Measurements from ENCODE around the gene BTBD9.
"Not testable (repeated sequence)": the region's sequence is repeated elsewhere in the genome, so short reads cannot be mapped to it uniquely, and the experiment has no call there.

BTBD9 gene

DNA sequence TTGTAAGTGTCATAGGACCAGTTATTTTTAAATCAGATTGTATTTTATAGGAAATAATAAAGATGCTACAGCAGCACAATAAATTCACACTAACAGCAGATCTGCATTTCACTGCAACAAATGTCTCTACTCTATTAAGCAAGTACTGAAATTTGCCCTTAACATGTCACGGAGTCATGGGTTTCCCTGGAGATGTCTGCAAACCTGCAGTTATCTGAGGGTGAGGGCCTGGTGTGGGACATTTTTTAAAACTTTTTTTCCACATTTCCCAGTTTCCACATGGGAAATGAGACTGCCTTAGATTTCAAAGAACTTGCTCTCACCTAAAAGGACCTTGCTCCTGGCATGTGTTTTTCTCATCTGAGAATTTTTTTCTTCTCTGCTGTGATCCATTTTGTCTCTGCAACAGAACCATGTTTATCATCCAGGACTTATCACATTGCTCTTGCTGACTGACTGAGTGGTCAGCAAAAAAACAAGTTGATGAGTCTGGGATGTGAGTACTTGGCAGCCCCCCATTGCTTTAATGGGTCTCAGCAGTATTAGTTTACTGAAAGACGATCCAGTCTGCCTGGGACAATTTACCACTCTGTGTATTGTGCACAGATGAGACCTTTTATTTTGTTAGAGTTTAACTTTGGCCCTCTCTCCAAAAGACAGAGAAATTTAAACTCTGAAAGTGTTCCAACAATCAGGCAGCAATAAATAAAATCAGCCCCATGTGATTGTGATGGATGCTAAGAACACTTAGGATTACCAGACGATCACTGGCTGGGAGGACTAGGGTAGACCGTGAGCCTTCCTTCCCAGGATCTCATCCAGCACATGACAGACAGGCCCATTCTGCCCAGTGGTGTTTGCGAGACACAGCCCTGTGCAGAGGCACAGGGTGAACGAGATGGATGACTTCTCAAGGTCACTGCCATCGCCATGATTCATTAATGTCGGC, 268.8 kb downstream of the BTBD9 start:
- no peak for DNase-seq

DNA sequence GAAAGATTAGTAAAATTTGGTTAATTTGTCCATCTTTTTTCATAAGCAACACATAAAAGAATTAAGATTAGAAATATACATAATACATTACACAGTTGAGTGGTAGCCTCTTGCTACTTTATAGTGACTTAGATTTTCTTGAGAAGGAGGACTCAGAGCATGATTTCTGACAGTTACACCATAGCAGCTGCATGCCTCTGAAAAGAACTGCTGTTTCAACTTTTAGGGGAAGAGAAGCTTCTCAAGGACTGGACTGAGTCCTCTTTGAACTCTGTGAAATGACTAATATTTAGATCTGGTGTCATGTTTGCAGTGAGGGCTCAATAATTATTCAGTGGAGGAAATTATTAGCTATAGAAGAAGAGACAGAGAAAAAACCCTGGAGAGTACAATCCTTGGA, 272.5 kb downstream of the BTBD9 start:
- no peak for DNase-seq

DNA sequence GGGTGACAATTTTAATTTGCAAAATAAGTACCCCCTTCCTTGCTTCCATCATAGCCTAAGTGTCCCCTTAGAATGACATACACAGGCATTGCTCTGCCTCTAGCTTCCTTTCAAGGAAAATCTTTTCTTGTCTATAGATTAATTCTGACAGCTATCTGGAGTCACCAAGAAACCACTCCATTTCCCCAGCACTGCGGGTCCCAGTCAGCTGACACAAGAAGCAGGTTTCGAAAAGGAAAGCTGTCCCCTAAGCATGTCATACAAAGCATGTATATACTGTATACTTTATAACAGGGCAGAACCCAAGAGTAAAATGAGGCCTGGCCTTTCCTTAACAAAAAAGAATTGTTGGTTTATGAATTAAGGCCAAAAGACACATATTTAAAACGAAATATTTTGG, 273.5 kb downstream of the BTBD9 start:
- no peak for DNase-seq

DNA sequence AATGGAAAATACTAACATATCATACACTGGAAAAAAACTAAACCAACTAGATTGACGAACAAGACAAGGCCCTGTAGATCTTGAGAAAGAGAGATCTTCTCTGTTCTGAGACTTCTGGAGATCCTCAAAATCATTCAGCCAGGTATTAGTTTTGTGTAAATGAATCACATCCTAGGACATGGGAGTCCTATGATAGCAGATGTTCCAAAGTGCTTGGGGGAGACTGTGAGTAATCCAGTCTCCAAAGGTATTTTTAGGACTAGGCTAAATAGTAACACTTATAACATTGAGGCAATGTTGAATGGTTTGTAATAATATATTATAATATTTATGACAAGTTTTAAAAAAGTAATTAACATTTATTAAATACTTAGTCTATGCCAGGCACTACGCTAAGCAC, 275.0 kb downstream of the BTBD9 start:
- DNase-seq: no peak

DNA sequence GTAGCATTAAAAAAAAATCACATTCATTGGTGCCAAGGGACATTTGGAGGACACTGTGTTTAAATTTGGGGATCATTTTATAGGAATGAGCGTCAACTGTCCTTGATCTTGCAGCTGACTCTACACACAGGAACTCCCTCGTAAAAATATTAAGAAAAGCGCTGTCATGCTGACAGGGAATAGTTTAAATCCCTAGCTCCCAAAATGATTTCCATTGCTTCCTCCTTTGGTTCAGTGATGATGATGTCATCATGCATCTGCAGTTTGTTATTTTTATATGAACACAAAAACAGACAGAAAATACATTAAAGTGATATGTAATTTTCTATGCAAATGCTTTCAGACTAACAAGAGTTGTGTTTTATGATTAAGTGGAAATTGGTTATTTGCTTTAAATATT, 275.6 kb downstream of the BTBD9 start:
- no peak for DNase-seq

DNA sequence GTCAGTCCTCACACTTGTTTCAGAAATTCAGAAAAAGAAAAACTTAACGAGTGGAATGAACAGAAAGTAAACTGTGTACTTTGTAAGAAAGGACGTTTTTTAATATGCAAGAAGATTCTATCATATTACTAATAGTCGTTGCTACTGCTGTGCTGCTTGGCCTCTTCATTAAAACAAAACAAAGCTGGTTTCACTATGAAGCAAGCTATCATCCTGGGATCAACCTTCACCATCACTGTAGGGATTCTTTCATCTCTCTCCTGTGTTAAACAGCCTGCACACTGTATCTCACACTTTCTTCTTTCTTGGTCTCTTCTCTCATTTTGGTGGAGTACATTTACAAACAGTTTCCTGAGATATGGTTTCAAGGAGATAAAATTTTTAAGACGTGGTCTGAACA, 284.2 kb downstream of the BTBD9 start:
- DNase-seq: no peak

DNA sequence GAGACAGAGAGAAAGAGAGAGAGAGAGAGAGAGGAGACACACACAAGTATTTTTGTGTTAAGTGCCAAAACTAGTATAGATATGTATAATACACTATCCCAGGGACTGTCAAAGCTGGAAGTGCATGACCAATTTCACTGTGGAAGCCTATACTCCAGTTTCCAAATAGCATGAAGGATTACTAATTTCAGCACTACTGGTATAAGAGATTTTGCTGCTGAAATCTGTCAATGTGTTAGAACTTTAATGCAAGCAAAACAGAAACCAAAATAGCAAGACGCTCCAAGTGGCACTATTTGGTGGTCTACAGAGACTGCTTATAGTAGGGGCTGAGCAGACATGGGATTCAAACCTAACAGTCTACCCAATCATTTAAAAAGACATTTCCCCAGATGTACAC, 284.8 kb downstream of the BTBD9 start:
- no peak for DNase-seq

DNA sequence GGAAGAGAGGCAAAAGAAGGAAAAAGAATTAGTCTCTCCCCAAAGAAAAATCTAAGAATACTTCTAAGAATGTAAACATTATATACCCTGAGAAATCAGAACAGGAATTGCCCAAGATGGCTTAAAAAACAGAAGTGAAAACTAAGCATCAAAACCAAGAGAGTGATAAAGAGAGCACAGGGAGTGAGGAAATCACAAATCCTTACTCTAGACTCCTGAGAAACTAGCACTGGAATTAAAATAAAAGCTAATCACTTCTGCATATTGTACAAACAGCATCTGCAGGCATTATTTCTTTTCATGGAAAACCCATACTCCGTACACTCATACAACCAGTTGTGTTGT, 285.7 kb downstream of the BTBD9 start:
- no peak for DNase-seq

DNA sequence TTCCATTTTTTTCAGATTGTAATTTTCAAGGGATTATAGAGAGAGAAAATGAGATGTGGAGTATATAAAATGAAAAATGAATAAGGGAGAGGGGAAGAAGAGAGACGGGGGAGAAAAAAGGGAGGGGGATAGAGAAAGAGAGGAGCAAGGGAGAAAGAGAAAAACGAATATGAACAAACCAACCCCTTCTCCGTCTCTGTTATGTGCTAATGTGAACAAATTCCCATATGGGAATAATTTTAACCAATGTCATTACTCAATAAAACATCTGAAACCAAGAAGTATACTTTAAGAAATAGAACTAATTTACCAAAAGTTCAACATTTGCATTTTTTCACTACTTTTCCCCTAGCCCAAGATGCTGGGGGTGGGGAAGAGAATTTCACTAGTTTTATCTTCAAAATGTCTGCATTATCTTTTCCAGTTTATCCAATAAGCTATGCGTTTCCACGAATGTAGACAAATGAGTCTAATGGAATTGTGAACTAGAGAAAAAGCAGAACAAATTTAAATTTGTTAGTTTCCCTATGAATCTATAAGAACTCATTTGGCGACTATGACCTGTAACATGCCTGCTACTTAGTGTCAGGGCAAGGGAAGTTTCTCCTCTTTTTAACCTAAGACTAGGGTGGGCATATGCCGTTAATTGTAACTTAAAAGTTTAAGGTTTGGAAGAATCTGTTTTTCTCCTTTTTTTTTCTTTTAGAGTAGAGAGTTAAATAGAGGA, 286.3 kb downstream of the BTBD9 start:
- no peak for DNase-seq

DNA sequence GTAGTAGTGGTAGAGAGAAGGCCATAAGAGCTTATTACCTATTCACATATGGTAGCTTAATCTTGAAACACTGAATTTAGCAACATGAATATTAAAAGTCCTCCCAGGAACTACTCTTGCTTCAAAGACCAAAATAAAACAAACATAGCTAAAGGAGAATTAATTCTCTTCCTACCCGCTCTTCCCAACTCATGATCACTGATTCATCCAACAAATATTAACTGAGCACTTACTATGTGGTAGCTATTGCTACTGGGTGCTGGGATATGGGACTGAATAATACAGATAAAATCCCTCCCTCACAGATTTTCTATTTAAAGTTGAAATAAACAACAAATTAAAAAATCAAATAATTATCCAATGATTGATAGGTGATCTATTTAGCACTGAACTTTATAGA, 287.1 kb downstream of the BTBD9 start:
- no peak for DNase-seq

DNA sequence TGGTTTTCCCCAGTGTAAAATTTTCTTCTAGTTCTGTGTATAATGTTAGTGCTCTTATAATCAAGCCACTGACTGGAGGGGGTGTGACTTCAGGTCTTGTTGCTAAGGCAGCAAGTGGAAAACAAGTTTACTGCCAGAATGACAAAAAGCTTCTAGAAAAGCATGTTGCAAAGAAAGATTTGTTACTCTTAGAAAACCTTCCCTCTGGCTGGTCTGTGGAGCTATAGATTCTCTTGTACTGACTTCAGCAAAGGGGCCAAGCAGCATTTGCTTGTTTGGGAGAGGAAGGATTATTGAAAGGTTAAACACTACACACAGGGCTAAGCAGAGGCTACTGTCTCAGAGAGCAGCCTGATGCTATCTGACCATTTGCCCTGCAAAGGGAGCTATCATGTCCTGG, 288.8 kb downstream of the BTBD9 start:
- no peak for DNase-seq

DNA sequence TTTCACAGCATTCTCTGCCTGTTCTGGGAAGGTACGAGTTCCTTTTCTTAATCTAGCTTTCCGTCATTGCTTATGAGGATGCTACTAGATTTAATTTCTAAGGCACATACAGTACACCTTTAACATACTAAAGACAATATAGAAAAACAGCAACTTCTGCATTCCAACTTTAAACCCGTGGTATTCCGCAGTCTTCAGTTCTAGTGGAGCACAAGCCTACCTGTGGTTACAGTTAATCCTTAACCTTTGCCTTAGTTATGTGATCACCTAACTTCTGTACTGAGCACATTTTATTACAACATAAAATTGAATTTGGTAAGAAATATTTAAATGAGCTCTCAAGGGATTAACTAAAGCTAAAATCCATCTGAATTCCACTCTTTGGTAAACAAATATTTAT, 289.5 kb downstream of the BTBD9 start:
- no peak for DNase-seq

DNA sequence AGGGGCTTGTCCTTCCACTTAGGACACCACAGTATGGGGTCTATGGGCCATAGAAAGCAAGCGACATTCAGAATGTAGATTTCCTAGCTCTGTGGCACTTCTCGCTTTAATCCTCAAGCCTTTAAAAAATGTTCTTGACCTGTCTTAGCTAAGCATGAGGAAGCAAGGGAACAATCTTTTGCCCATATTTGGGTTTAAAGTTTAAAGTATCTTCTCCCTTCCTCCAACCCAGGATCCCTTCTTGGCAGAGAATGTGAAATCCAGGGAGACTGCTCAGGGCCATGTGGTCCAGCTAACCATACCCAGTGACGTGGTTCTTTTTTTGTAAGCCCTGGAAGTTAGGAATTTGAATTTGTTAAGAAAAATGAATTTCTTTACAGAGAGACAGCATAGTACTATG, 289.9 kb downstream of the BTBD9 start:
- no peak for DNase-seq

DNA sequence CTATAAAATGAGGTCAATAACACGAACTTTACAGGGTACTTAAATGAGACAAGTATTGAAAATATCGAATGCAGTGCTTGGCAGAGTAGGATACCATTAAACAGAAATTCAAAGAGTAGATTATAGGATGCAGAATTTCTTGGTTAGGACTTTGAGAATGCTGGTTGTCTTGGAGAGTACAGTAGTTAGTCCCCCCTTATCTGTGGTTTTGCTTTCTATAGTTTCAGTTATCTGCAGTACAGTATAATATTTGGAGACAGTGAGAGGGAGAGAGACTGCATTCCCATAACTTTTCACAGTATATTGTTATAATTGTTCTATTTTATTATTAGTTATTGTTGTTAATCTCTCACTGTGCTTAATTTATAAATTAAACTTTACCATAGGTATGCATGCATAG, 290.5 kb downstream of the BTBD9 start:
- no peak for DNase-seq

DNA sequence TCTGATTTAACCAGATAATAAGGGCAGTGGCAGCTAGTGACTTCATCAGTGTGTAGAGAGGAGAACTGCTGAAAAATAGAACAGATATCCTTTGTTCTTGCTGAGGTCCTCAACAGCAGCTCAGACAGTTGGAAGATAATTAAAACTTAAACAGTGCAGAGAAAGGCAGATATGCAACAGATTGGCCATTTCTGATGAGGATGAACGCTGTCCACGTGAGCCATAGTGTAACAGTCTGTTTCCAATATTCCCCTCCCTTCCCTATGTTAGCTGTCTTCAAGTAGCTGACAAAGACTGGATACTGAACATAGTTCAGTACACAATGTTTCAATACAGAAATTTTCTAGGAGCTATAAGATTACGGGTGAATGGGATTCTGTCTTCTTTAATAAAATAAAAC, 291.4 kb downstream of the BTBD9 start:
- DNase-seq: no peak

DNA sequence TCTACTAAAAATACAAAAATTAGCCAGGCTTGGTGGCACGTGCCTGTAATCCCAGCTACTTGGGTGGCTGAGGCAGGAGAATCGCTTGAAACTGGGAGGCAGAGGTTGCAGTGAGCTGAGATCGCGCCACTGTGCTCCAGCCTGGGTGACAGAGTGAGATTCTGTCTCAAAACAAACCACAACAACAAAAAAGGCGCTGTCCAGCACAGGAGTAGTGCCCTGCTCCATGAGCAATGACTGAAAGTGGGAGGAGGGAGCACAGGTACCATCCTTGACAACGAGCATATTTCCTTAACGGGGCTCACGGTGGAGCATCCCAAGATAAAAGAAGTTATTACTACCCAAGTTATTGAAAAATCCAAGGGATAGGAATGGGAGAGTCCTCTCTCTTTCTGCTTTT, 291.9 kb downstream of the BTBD9 start:
- not testable (repeated sequence) for DNase-seq

DNA sequence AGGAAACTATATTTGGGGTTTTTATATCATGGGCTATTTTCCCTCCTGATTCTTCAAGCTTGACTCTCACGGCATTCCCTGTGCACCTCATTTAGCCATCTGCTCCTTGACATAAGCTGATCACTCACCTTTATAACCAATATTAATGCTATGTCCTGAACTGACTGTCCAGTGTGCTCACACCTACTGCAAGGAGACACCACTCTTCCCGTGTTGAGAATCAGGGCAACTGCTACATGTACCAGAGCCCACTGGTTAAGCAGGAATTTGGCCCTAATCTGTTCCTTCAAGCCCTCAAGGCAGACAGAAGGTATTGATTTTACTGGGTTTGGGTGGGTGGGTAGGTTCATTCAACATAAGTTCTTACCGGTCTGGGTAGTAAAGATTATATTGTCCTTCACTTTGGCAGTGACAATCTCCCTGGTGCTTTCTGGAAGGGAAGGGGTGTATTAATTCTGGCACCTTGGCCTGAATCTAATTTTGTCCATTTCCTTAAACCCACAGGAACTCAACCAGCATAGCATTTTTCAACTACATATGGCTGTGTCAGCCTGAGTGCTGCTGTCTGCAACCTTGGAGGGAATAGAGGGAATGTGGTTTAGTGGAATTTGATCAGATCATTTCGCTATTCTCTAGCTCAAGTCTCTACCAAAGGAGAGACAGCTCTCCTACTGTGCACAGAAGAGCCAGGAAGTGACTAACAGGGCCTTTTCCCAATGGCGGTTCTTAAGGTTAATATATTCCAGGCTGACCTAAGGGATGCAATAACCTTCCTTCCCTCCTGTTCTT, 293.2 kb downstream of the BTBD9 start:
- DNase-seq: no peak

DNA sequence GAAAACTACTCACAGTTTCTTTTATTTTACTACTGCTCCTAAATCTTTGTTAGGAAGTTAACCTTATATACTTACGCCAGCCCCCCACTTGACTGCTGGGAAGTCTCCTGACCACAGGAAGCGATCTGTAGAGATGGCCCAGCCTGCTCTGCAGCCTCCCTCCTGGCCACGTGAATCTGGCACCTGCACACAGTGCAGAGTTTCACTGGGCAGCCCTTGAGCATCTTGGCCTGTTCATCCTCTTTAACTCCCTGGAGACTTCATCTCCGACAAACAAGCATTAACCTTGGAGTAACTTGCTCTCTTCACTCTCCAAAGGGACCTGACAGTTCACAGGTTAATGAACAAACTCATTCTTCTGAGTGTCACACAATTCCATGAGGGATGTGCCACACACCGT, 294.1 kb downstream of the BTBD9 start:
- DNase-seq: no peak

DNA sequence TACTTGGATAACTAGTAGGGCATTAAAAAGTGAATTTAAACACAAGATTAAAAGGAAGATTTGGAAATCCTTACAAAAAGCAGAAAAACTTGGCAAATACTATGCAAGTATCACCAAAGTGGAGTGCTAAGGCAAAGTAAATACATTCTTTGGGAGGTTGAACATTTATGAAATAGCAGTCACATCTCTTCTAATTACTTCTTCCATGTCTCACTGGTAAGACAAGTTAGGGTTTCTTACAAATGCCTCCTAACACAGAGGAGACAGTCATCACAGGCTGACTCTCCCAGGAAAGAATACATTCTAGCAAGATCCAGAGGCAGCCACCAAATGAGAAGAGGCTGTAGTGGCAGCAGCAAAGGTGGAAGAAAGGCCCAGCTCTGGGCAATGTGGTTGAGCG, 298.2 kb downstream of the BTBD9 start:
- no peak for DNase-seq

DNA sequence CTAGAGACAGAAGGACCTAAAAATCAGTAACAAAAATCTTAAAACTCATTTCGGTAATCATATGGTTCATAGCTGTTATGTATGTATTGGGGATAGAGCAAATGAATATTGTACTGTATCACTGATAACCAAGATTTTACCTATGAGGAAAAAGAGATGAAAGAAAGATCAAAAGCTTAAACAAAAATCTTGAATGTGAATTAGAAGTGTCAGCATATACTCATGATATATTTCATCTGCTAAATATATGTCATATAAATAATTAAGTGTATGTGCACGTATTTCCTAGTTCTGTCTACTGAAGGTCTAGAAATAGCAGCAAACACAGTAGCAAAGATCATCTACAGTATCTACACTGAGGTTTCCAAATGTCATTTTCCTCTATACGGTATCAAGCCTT, 299.8 kb downstream of the BTBD9 start:
- no peak for DNase-seq

DNA sequence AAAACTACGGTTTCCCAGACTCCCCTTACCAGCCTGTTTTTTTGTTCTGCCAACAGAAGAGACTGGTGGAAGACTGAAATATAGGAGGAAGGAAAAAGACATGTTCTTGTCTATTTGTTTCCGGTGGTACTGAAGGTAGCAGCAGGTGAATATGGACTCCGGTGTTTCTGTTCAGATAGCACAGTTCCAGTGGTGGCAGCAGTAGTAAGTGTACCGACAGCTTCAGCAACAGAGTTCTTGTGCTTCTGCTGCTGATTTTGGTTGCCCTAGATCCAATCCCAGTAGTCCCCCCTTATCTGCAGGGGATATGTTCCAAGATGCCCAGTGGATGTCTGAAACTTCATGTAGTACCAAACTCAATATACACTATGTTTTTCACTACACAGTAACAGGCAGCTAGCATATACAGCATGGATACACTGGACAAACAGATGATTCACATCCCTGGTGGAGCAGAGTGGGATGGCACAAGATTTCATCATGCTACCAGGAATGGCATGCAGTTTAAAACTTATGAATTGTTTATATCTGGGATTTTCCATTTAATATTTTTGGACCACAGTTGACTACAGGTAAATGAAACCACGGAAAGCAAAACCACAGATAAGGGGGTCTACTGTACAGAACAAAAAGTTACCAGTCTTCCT, 301.8 kb downstream of the BTBD9 start:
- no peak for DNase-seq

DNA sequence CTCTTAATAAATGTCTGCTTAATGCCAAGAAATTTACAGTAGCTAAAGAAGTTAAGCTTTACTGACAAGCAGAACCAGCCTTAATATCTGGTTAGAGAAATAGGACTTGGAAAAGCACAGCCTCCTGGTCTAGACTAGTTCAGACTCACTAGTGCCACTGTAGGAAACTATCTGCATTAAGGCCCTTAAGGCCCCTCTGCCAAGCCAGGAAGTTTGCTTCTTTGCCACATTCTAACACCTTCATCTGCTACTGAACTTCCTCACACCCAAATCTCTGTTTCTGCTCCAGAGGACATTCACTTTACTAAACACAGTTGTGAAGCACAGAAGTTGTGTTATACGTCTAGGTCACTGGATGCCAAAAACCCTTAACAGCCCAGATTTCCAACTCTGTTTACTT, 302.8 kb downstream of the BTBD9 start:
- no peak for DNase-seq

DNA sequence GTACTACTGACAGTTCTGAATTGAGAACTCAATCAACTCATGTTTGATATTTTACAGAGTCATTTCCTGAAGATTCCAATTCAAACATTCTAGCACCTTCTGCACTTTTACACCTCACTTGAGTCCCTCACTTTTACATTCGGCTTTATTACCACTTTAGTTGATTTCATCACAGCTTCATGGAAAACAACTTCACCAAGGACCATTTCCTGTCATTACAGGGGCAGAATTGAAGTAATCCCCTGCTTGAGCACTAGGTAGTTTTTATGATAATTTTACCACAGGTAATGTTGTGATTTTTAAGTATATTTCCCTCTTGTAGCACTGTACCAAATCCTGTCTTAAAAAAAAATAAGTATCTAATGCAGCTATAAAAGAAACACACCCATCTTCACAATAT, 312.9 kb downstream of the BTBD9 start:
- DNase-seq: no peak
